COLO668 (cell line): ENCODE measurements around the gene TSC22D3.

Experiments
- DNase-seq: peaks from one replicate; lab custom pipeline; 2025; ENCODE audit not compliant: unreplicated experiment; lab: John Stamatoyannopoulos, UW

TSC22D3 gene

DNA sequence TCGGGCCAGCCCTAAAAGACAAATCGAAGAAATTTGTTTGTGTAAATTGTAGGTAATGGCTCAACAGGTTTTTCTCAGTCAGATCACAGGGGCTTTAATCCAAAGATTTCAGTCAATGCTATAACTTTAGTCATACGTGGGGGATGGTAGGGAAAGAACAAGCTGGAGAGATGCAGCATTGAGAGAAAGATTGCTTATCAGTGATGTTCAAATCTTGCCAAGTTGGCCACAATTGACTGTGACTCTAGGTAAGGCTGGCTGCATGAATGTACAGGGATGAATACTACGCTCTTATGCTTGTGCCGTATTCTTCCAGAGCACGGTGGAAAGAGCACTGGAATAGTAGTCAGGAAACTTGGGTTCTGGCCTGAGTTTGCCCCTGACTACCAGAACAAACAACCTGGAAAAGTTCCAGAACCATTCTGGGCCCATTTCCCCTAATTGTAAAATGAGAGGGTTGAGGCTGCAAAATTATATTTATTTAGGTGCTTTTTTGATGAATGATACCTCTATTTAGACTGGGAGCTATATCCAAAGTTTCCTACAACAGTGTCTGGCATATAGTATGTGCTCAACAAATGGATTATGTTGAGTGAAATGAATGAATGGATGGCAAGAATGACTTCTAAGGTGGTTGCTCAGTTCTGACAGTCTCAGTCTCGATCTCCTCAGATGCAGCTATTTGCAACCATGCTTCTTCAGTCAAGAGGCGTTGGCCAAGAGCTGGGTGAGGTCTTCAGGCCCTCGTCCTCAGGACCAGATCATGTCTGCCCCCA is 44.4 kb downstream of the TSC22D3 start:
- no peak for DNase-seq

DNA sequence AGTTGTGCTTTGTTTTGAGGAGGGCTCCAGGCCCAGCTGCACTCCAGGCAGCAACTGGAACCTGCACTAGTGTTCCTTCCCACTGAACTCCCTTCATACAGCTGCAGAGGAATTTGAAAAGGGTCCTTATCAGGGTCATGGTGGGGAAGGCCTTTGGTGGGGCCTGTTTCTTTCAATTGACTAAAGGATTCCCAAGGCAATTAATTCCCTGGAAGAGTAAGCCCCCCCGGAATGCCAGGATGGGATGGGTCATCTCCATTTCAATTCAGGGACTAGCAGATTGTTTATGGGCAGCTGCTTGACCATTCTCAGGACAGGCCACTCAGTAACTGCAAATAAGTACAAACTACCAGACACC is 45.3 kb downstream of the TSC22D3 start:
- DNase-seq, result no peak

DNA sequence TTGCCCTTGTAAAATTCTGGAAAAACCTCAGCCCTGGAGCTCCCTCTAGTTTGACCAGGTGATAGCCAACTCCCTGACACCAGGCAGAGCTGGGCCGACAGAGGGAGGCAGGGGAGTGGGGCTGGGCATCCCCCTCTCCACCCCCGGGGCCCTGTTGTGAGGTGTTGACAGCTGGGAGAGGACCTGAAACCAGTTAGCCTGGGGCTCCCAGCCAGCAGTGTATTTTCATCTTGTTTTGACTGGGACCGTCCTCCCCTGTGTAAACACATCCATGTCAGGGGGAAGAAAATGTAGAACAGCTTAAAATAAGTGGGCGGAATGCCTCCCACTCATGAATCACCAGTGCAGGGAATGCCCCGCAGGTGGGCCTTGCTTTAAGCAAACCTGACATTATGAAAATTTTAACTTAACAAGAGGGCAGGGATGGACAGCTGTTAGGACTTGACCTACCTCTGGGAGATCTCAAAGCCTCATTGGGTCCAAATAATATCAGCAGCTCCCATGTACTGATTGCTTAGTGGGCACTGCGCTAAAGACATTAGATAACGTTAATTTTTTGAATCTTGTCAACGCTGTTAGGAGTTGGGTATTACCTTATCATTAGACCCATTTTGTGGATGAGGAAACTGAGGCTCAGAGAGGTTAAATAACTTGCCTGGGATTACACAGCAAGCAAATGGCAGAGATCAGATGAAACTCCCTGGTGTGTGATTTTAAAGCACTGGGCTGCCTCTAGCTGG is 45.9 kb downstream of the TSC22D3 start:
- DNase-seq, result peak; percentile 76

DNA sequence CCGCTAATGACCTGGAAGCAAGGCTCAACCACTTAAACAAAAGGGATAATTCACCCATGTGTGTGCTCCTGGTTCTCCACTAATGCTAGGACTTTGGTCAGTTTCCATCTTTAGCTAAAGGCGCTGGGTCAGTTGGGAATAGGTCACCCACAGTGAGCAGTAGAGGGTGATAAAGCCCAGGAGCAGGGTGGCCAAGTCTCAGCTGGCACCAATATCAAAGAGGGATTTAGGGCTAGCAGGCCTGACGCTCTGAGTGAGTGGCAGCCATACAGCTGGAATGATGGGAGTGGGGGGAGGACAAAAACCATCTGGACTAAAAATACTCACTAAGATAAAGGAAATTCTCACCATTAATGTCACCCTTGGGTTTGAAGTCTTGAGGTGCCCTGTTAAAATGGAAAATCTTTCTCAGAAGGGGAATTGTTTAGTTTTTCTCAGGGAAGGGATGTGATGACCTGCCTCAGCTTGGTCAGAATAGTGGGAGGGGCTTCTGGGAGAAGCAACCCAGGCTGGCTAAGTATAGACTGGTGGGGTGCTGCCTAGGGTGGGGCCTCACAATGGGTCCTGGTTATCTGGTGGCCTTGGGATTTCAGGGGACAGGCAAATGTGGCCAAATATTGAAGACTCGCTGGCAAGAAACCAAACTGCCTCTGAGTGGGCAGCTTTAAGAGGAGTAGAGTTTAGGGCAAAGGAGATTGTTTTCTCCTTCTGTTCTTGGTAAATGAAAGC is 47.1 kb downstream of the TSC22D3 start:
- no peak for DNase-seq

DNA sequence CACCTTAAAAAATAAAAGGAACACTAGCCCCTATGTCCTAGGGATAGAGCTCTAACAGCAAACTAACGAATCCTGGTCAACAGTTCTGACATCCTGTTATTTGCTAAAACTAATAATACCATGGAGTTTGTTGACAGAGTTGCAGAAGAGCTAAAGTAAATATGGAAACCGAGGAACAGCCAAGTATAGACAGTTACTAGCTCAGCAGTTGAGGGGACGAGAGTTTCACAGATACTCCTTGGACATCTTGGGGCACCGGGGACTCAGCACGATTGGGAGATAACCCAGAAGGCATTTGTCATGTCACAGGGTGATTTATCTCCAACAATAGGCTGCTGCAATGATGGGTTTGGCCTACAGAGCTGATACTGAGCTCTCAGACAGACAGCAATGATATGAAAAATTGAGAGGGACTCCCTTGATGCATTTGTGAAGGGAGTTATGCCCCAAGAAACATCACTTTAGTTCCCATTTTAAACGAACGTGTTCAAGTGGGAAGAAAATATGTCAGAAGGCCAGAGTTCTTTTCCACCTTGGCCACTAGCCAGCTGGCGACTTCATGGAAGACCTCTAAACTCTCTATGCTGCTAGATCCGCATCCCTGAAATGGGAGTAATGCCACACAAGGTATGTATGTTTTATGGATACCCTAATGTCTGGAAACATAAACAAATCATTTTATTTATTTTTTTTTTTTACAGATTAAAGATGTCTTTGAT is 48.6 kb downstream of the TSC22D3 start:
- peak; percentile 25 for DNase-seq

DNA sequence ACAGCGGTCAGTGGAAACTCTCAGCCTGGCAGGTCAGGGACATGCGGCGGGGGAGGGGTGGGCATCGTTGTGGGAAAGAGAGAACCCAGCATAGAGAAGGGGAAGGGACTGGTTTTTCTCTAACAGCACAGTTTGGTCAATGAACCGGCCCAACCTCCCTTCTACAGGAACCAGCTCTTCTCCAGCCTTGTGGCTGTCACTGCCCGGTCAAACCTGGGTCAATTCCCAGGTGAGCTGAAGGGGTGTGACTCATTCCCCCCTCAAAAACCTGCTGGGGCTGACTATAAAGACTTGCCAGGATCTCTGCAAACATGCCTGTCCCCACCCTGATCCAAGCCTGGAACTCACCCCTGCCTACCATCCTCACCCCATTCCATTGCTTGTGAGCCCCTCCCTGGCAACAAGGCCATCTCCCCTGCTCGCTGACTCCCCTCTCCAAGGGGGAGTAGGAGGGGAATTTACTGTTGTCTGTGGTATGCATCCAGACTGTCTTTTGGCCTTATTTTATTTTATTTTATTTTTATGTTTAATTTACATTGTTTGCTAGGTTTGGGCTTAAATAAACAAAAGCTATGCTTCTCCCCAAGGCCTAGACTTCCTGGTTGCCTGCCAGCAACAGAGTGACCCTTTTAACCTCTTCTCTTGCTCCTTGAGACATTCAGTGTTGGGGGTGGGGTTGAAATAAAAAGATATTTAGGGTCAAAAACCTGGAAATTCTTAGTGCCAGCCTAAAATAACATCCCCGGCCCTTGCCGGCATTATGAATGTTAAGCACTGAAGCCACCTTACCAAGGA is 49.6 kb downstream of the TSC22D3 start:
- peak; percentile 21 for DNase-seq

DNA sequence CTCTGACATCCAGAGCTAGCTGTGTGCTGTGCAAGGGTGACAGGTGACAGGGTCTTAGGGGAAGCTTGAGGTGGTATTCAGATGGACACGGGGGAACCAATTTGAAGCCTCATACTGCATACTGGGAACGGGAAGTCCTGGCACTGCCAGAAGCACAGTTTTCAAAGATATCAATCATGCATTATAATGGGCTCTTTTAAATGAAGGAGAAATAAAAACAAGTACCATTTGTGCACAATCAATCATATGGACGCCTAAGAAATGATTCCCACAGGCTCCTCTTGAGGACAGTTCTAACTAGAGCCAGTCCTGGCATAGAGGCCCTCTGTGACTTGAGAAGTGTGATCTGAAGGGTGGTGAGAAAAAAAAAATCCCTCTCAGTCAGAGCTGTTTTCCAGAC is 50.9 kb downstream of the TSC22D3 start:
- DNase-seq, result no peak

DNA sequence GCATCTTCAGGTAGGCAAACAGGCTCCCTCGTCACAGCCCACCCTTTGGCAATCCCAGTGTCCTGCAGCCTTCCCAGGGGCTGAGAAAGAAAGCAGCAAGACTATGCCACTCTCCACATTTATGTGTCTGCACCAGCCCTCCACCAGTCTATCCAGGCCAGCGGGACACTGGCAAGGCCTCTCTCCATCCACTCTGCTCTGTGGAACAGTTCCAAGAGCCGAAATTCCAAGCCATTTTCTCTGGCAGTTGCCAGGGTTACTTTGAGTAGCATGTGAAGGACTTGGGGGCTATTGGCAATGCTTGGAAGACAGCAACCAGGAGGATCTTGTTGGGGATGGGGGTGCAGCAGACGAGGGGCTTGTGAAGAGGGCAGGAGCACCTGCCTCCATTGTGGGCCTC is 52.1 kb downstream of the TSC22D3 start:
- no peak for DNase-seq

GRCh38 chrX:107721966-107722707 is 53.5 kb downstream of the TSC22D3 start:
- DNase-seq, result no peak

- no peak for DNase-seq
Observed at GRCh38 chrX:107721318-107721717, 54.3 kb downstream of the TSC22D3 start.

- DNase-seq, result peak; percentile 76
Observed at GRCh38 chrX:107718156-107718621, 57.4 kb downstream of the TSC22D3 start.

DNA sequence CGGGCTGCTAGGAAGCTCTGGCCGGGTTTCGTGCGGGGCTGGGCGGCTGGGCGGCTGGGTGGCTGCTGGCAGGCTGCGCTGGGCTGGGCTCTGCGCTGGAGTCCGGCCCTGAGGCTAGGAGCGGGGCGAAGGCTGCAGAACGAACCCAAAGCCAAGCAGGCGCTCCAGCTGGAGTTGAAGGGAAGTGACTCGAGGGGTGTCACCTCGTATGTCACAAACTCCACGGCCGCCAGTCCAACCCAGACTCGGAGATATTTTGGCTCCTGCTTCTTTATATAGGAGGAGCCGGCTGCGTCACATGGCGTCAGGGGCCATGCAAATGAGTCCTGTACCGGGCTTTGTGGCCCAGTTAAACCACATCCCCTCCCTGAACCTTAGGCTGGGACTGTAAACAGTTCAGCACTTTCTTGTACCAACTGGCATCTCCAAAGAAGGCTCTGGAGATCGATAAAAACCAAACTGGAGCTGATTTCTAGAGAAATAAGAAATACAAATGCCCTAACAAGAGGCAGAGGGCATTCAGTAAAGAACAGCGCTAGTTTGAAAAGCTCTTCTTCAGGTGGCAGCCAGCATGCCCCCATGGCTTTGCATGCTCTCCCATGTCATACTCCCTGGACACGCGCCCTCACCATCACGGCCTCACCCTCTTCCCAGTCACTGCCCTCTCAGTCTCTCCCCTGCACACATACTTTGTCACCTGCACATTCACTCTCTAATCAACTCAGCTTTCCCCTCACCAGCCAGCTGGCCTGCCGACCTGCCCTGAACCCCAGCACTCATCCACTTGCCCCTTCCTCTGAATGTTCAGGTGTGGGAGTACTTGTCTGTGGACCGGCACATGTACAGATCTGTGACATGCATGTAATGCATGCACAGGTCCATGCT is 58.5 kb downstream of the TSC22D3 start:
- peak; percentile 42 for DNase-seq

DNA sequence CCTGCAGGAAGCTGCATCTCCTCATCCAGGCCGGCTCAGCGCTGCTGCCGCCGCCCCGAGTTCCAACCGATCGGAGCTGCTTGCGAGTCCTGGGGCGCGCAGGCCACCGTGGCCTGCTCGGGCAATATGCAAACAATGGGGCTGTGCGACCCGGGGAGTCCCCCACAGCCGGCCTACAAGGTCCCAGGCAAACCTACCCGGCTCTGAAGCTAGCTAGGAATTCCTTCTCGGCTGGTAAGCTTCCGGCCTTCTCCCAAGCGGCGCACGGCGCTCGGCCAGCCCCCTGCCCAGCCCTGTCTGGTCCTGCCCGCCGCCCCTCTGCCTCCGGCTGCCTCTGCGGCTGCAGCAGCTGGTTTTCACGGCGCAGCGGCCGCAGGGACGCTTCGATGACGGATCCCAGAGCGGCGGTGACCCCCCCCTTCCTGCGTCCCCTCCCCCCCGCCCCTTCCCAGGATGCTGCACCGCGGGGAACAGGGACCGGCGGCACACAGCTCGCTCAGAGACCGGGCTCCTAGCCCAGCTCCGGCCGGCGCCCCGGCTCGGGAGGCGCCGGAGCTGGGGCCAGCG is 59.4 kb downstream of the TSC22D3 start:
- peak; percentile 44 for DNase-seq

GRCh38 chrX:107715331-107716117 is 60.1 kb downstream of the TSC22D3 start:
- no peak for DNase-seq

- DNase-seq, result no peak
Observed at GRCh38 chrX:107714206-107714891, 61.2 kb downstream of the TSC22D3 start.

DNA sequence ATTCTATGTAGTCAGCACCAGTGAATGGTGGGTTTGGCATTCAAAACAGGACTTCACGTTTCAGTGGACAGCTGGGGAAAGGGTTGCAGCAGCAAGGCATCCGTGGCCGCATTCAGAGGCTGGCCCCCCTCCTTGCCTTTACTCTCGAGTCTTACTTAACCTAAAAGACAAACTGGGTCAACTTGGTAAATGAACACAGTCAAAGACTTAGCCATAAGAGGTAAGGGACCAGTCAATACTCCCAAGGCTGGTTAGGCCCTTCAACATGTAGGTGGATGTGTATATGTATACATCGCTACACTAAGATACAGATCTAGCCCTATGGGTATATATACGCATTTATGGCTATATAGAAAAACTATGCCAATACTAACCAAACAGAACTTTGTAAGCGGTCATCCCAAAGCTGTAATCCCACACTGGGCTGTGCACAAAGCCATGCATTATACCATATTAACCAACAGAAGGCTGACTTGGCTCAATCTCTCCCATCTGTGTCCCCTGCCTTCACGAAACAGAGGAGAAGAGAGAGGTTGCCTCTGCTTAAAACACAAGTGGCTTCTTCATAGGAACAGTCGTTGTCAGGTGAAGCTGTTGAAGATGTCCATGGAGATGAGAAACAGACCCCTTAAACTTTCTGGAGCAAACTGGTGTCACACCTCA is 61.9 kb downstream of the TSC22D3 start:
- DNase-seq, result no peak

DNA sequence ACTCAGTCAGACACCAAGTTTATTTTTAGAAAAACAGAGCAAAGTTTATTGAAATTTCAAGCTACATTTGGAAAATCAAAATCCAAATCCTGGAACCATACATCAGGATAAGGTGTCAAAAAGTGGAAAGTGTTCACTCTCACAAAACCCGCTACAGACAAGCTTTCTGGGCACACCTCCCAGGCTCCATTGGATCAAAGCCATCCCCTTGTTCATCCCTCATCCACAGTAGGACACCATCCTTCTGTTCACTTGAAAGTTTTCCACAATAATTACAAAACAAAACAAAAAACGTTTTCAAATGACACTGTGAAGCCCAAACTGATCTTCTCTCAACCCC is 62.4 kb downstream of the TSC22D3 start:
- DNase-seq, result no peak
